Right lobe of liver (tissue), 4 donors: ENCODE results near the gene ZNF678.

Experiments used
- CTCF ChIP-seq, 4 donors: fragments of 200-600 bp in 3 of 4; fragments of 450-650 bp in 1 of 4; IDR thresholded peaks; one replicate each; pipeline versions ENCODE4 v1.5.1 to v1.8.0; 2016 to 2022; ENCODE audit warnings: antibody characterized with exemption in 4 of 4, mild to moderate bottlenecking in 2 of 4
- POLR2A ChIP-seq: fragments of 450-650 bp; IDR thresholded peaks from one replicate; pipeline ENCODE4 v1.6.1; 2017; ENCODE audit warnings: antibody characterized with exemption, mild to moderate bottlenecking
- donor health status: DM: no; HTN: no; CAD: no.
- donor health status: DM: no; HTN: no; CAD: no.
- donor health status: DM: no; HTN: yes; CAD: no.

- TF ChIP-seq CTCF (IDR thresholded peaks at IDR 0.05) (no peak), POLR2A (no peak)
Observed at GRCh38 chr1:227707846-227708245, 144.5 kb downstream of the ZNF678 start.
